Spleen (tissue), 11 donors: ENCODE results near the gene PTPRN2. TPM values are rescaled to one million over a fixed set of nuclear protein-coding genes. Genes with fewer than 3 reads are reported as not detected.

Source experiments
- DNase-seq: peaks from one replicate; pipeline ENCODE4 v3.0.0-alpha.2; 2020
- H3K27ac ChIP-seq, 8 donors: fragments of 200-600 bp; sonication (generic) in 7 of 8; 1 replicate in 4 of 8; 2 replicates in 4 of 8; pipeline versions ENCODE4 v1.5.0 to v1.8.0; 2016 to 2021; ENCODE audit warnings: inconsistent platforms in 4 of 8, mild to moderate bottlenecking in 4 of 8, moderate library complexity in 1 of 8
- H3K27me3 ChIP-seq, 7 donors: fragments of 200-600 bp; sonication (generic) in 6 of 7; replicated peaks in 1 of 7; 1 replicate in 4 of 7; 2 replicates in 3 of 7; pipeline versions ENCODE4 v1.5.0 to v1.8.0; 2016 to 2021; ENCODE audit warnings: inconsistent platforms in 3 of 7, mild to moderate bottlenecking in 1 of 7
- H3K36me3 ChIP-seq, 6 donors: fragments of 200-600 bp; sonication (generic) in 5 of 6; 1 replicate in 4 of 6; 2 replicates in 2 of 6; pipeline versions ENCODE4 v1.5.0 to v1.8.0; 2016 to 2021; ENCODE audit warnings: inconsistent platforms in 2 of 6
- H3K4me1 ChIP-seq, 6 donors: fragments of 200-600 bp; sonication (generic) in 5 of 6; 1 replicate in 3 of 6; 2 replicates in 3 of 6; pipeline versions ENCODE4 v1.5.0 to v1.8.0; 2016 to 2021; ENCODE audit warnings: inconsistent platforms in 3 of 6
- H3K4me3 ChIP-seq, 8 donors: fragments of 200-600 bp; sonication (generic) in 7 of 8; 1 replicate in 4 of 8; 2 replicates in 4 of 8; pipeline versions ENCODE4 v1.5.0 to v1.8.0; 2016 to 2021; ENCODE audit warnings: inconsistent platforms in 4 of 8, mild to moderate bottlenecking in 4 of 8, moderate library complexity in 2 of 8
- H3K9me3 ChIP-seq, 8 donors: fragments of 200-600 bp; sonication (generic) in 7 of 8; 1 replicate in 4 of 8; 2 replicates in 4 of 8; pipeline versions ENCODE4 v1.5.0 to v1.8.0; 2016 to 2021; ENCODE audit warnings: inconsistent platforms in 4 of 8
- POLR2A ChIP-seq, 3 donors: fragments of 450-650 bp; IDR thresholded peaks; one replicate each; pipeline ENCODE4 v1.5.1; 2017; ENCODE audit warnings: antibody characterized with exemption in 3 of 3, mild to moderate bottlenecking in 1 of 3
- POLR2AphosphoS5 ChIP-seq, 3 donors: sonication (generic); formaldehyde crosslinking; IDR thresholded peaks; one replicate each; pipeline ENCODE4 v1.5.1; 2017; ENCODE audit warnings: antibody characterized with exemption in 3 of 3
- WGBS, 5 donors: extraction: QIAGEN DNeasy Blood & Tissue Kit in 3 of 5; methylation state at CpG; one replicate each; pipeline versions ENCODE4 v1.1.5 to v1.1.7; 2013 to 2018; 5-methylcytosine and 5-hydroxymethylcytosine counted together
- intact Hi-C: fragments of 100-400 bp; cut with DNase I; formaldehyde crosslinking; loops from one replicate; pipeline ENCODE4 v1.15.0; 2023; ENCODE audit warnings: low total_unique reads
- polyA plus RNA-seq, 3 donors: library from polyadenylated mRNA; stranded (reverse); fragments of 200-250 nt; gene quantifications; one replicate each; pipeline ENCODE4 v1.2.1, GENCODE V29; 2013
- total RNA-seq, 7 donors: library from RNA; depleted of rRNA in 3 of 7; stranded (reverse); fragments of >200 nt in 3 of 7; fragmentation: NEBNext Ultra II Directional in 4 of 7; extraction: Animal tissue kit (Norgen Biotek cat#: 25700) in 4 of 7; gene quantifications; one replicate each; pipeline versions ENCODE4 v1.1.0 to v1.2.1, GENCODE V29; 2016 to 2021
- TF ChIP-seq, protein P1 (sequence below), 11 experiments: fragments of 200-600 bp in 7 of 11; fragments of 450-650 bp in 4 of 11; sonication (generic) in 4 of 11; IDR thresholded peaks in 8 of 11; conservative IDR thresholded peaks in 3 of 11; 1 replicate in 7 of 11; 2 replicates in 4 of 11; pipeline versions ENCODE4 v1.4.0 to v1.8.0; 2016 to 2021; ENCODE audit warnings: antibody characterized with exemption in 11 of 11, inconsistent platforms in 4 of 11, mild to moderate bottlenecking in 1 of 11
- donor health status: healthy with polysubstance abuse.
- donor health status: DM: no; HTN: no; CAD: no; lungs with moderate emphysema.
- donor health status: DM: no; HTN: no; CAD: no.
- donor health status: Bipolar disorder and iron deficiency.
- donor health status: healthy.
- donor health status: DM: no; HTN: no; CAD: no.
- donor health status: DM: yes; HTN: yes; CAD: no.

The PTPRN2 gene
- total and polyA plus RNA-seq, 10 donors = 7.0 to 22.8 (median 16.8) TPM

DNA sequence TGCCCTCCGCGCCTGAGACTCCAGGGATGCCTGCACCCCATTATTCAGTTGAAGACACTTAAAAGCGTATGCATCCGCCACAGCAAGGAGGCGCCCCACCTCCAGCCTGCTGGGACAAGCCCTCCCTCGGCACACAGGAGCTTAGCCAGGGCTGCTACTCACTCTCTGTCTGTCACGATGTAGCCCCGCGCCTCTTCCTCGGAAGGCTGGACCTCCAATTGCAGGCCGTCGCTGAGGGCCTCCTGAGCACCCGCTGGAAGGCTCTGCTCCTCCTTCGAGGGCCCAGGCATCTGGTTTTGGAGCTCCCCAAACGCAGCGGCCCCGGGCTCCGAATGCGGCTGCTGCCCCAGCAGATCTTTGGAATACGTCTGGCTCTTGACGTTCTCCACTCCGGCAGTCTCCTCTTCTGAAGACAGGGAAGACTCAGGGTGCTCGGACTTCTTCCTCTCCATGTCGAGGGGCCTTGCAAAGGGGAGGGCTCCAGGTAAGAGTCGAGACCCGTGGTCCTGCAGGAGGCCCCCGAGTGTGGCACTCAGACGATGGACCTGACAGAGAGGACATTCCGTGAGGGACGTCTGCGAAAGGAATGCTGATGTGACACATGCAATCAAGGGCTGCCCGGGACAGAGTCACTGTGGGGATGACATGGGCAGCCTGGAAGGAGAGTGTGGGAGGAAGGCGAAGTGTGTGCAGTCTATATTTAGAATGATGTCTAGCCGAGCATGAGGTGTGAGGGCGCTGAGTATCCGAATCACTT lies 453.9 kb downstream of the PTPRN2 start:
- DNase-seq = peak; percentile 67
- intact Hi-C loops = no loop called here
- Histone ChIP-seq H3K9me3 (peaks cover 0 to 48% (median 0%) of the 10 kb centered on the region in 8 donors), H3K4me3 (no peak overlapping the region), H3K27ac (no peak overlapping the region), H3K4me1 (no peaks in the 10 kb centered on the region), H3K27me3 (no peaks in the 10 kb centered on the region), H3K36me3 (no peaks in the 10 kb centered on the region)
- TF ChIP-seq, protein P1, sequence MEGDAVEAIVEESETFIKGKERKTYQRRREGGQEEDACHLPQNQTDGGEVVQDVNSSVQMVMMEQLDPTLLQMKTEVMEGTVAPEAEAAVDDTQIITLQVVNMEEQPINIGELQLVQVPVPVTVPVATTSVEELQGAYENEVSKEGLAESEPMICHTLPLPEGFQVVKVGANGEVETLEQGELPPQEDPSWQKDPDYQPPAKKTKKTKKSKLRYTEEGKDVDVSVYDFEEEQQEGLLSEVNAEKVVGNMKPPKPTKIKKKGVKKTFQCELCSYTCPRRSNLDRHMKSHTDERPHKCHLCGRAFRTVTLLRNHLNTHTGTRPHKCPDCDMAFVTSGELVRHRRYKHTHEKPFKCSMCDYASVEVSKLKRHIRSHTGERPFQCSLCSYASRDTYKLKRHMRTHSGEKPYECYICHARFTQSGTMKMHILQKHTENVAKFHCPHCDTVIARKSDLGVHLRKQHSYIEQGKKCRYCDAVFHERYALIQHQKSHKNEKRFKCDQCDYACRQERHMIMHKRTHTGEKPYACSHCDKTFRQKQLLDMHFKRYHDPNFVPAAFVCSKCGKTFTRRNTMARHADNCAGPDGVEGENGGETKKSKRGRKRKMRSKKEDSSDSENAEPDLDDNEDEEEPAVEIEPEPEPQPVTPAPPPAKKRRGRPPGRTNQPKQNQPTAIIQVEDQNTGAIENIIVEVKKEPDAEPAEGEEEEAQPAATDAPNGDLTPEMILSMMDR (IDR thresholded peaks at IDR 0.05 in 8 of 11, conservative IDR thresholded peaks at IDR 0.05 in 3 of 11) = no peak
- no peak for TF ChIP-seq POLR2A (IDR thresholded peaks at IDR 0.05)
- TF ChIP-seq POLR2AphosphoS5 (IDR thresholded peaks at IDR 0.05) = no peak
- WGBS, 5 donors = 81 to 90% (median 86%) methylated on average over 33 to 36 of the region's 36 CpGs

DNA sequence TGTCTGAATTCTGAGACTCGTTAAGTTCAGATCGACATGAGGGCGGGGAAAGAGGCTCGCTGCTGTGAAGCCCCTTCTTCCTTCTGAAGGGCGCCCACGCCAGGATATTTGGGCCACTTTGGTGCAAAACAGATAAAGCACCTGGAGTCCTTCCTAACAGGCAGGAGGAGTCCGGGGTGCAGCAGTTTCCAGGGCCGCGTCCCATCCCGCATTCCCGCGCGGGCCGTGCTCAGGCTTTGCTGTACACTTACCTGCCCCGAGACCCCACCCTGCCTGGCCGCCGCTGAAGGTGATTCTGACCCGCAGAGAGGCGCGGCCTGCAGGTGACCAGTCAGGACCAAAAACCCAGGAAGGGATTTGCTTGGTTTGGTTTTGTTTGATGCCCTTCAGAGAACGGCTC lies 454.6 kb downstream of the PTPRN2 start:
- Histone ChIP-seq H3K4me1 (no peaks in the 10 kb centered on the region), H3K27me3 (no peaks in the 10 kb centered on the region), H3K4me3 (no peak overlapping the region), H3K9me3 (peaks cover 0 to 48% (median 0%) of the 10 kb centered on the region in 8 donors), H3K27ac (no peak overlapping the region), H3K36me3 (no peaks in the 10 kb centered on the region)
- TF ChIP-seq, protein P1 (IDR thresholded peaks at IDR 0.05 in 8 of 11, conservative IDR thresholded peaks at IDR 0.05 in 3 of 11) = no peak
- TF ChIP-seq POLR2AphosphoS5 (IDR thresholded peaks at IDR 0.05) (no peak), POLR2A (IDR thresholded peaks at IDR 0.05) (no peak)
- 90 to 96% (median 94%) methylated on average over 21 of the region's 21 CpGs for WGBS, 5 donors
- peak; percentile 72 for DNase-seq
- intact Hi-C loops = no loop called here

DNA sequence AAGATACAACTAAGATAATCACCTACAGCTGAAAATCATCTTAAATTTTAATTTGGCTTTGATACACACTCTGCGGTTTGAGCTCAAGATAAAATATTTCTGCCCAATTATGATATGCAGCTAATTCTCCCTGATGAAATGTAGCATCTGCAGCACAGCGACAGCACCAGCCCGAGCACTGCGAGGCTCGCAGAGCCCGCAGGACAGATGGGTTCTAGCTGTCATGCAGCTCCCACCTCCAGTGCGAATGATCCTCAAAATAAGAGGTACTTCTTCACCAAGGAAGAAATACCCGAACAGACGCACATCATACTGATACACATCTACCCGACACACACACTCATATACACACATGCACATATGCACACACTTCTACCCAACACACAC lies 457.6 kb downstream of the PTPRN2 start:
- no peak for DNase-seq
- TF ChIP-seq POLR2AphosphoS5 (IDR thresholded peaks at IDR 0.05) (no peak), POLR2A (IDR thresholded peaks at IDR 0.05) (no peak)
- TF ChIP-seq, protein P1 (IDR thresholded peaks at IDR 0.05 in 8 of 11, conservative IDR thresholded peaks at IDR 0.05 in 3 of 11) = no peak
- Histone ChIP-seq H3K27me3 (no peaks in the 10 kb centered on the region), H3K9me3 (peaks cover 0 to 53% (median 11%) of the 10 kb centered on the region in 8 donors), H3K27ac (no peak overlapping the region), H3K36me3 (no peaks in the 10 kb centered on the region), H3K4me1 (no peaks in the 10 kb centered on the region), H3K4me3 (no peak overlapping the region)
- 87 to 99% (median 97%) methylated on average over 10 of the region's 10 CpGs for WGBS, 5 donors
- intact Hi-C loops = no loop called here
